PC-3 (cell line): ENCODE results near the gene CFAP20DC. TPM values are rescaled to one million over a fixed set of nuclear protein-coding genes. Genes with fewer than 3 reads are reported as not detected.
"Not testable (repeated sequence)": the region's sequence is repeated elsewhere in the genome, so short reads cannot be mapped to it uniquely, and the experiment has no call there.

Experiments used
- ATAC-seq: fragments of 200-7000 bp; cut with Tn5 transposase; 2 replicates; pipeline ENCODE4 v1.9.1; 2020; ENCODE audit warnings: mild to moderate bottlenecking, moderate library complexity
- BruUV-seq: library from RNA; stranded (reverse); fragments of 400-500 nt; replicated peaks from 2 replicates; lab custom pipeline; 2021; lab: Mats Ljungman, UMichigan
- CTCF ChIA-PET: fragments of 300-600 bp; sonication (Branson Sonifier 250); formaldehyde crosslinking; loops from one replicate; lab custom pipeline; 2022; ENCODE audit warnings: antibody characterized with exemption; lab: Charles Lee
- POLR2A ChIA-PET: fragments of 300-600 bp; sonication (Branson Sonifier 250); formaldehyde crosslinking; loops from one replicate; lab custom pipeline; 2022; ENCODE audit warnings: antibody characterized with exemption; ENCODE audit not compliant: unreplicated experiment; lab: Charles Lee
- DNase-seq: peaks from one replicate; pipeline ENCODE4 v3.0.0-alpha.2; 2015
- H2AFZ ChIP-seq: fragments of 300-600 bp; sonication (generic); 2 replicates; pipeline ENCODE4 v1.6.0; 2016; ENCODE audit warnings: antibody characterized with exemption, low read length
- H3F3A ChIP-seq: fragments of 300-600 bp; sonication (generic); one replicate; pipeline ENCODE4 v1.6.0; 2017; ENCODE audit warnings: antibody characterized with exemption, low read length, control low read depth, mild to moderate bottlenecking; ENCODE audit not compliant: unreplicated experiment
- H3K27ac ChIP-seq: fragments of 300-600 bp; sonication (generic); 2 replicates; pipeline ENCODE4 v1.5.1; 2016; ENCODE audit warnings: mild to moderate bottlenecking, low read length
- H3K27me3 ChIP-seq: fragments of 300-600 bp; sonication (generic); 2 replicates; pipeline ENCODE4 v1.6.1; 2016; ENCODE audit warnings: low read length, mixed read lengths
- H3K36me3 ChIP-seq: fragments of 300-600 bp; sonication (generic); 2 replicates; pipeline ENCODE4 v1.6.1; 2016; ENCODE audit warnings: low read depth, mixed run types, low read length, mixed read lengths
- H3K4me1 ChIP-seq: fragments of 300-600 bp; sonication (generic); 2 replicates; pipeline ENCODE4 v1.5.1; 2016; ENCODE audit warnings: low read length; ENCODE audit not compliant: insufficient read depth
- H3K4me2 ChIP-seq: fragments of 300-600 bp; sonication (generic); 2 replicates; pipeline ENCODE4 v1.6.0; 2016; ENCODE audit warnings: low read length
- H3K4me3 ChIP-seq: fragments of 300-600 bp; sonication (generic); 2 replicates; pipeline ENCODE4 v1.5.1; 2016; ENCODE audit warnings: mild to moderate bottlenecking, low read length, mixed read lengths
- H3K79me2 ChIP-seq: fragments of 300-600 bp; sonication (generic); 2 replicates; pipeline ENCODE4 v1.6.1; 2017; ENCODE audit warnings: low read length, mixed read lengths
- H3K9ac ChIP-seq: fragments of 300-600 bp; sonication (generic); 2 replicates; pipeline ENCODE4 v1.6.0; 2016; ENCODE audit warnings: mild to moderate bottlenecking, low read length
- H3K9me2 ChIP-seq: fragments of 300-600 bp; sonication (generic); replicated peaks from 2 replicates; pipeline ENCODE4 v1.6.1; 2016; ENCODE audit warnings: mixed run types, low read length, mixed read lengths
- H3K9me3 ChIP-seq: fragments of 300-600 bp; sonication (generic); 2 replicates; pipeline ENCODE4 v1.6.1; 2016; ENCODE audit warnings: low read length, mixed read lengths
- H4K20me1 ChIP-seq: fragments of 300-600 bp; sonication (generic); 2 replicates; pipeline ENCODE4 v1.6.1; 2016; ENCODE audit warnings: low read length, mixed read lengths
- EZH2 ChIP-seq: fragments of 300-600 bp; sonication (generic); IDR thresholded peaks from one replicate; pipeline ENCODE4 v1.6.1; 2017; ENCODE audit warnings: antibody characterized with exemption, mild to moderate bottlenecking, low read length; ENCODE audit not compliant: unreplicated experiment
- EZH2phosphoT487 ChIP-seq: fragments of 300-600 bp; sonication (generic); IDR thresholded peaks from 2 replicates; pipeline ENCODE4 v1.6.1; 2018; ENCODE audit warnings: mild to moderate bottlenecking, antibody characterized with exemption, low read length, borderline replicate concordance
- intact Hi-C: fragments of 100-400 bp; cut with micrococcal nuclease; formaldehyde crosslinking; loops from 2 replicates; pipeline ENCODE4 v1.9.0; 2023
- total RNA-seq: library from RNA; depleted of rRNA; stranded (reverse); fragments of >200 nt; gene quantifications from 2 replicates; pipeline ENCODE4 v1.2.3, GENCODE V29; 2014
- TF ChIP-seq, protein P1 (sequence below): fragments of 300-600 bp; sonication (generic); conservative IDR thresholded peaks from 2 replicates; pipeline ENCODE4 v1.5.1; 2017; ENCODE audit warnings: antibody characterized with exemption, low read depth, mild to moderate bottlenecking, low read length

Gene CFAP20DC
- total RNA-seq, 1 experiment from 2014 or later: 15.4 TPM

GRCh38 chr3:58713715-58714401 is 336.0 kb downstream of the CFAP20DC start:
- Histone ChIP-seq H3F3A (no peaks in the 10 kb centered on the region), H3K36me3 (no peaks in the 10 kb centered on the region), H3K9me3 (no peaks in the 10 kb centered on the region), H3K4me2 (no peak overlapping the region), H2AFZ (no peak overlapping the region), H4K20me1 (no peaks in the 10 kb centered on the region), H3K79me2 (no peaks in the 10 kb centered on the region), H3K4me1 (no peaks in the 10 kb centered on the region), H3K27me3 (no peaks in the 10 kb centered on the region), H3K4me3 (no peak overlapping the region), H3K9ac (no peak overlapping the region), H3K9me2 (no peaks in the 10 kb centered on the region), H3K27ac (no peak overlapping the region)
- POLR2A ChIA-PET: no interaction called here
- no TSS peak for BruUV-seq
- TF ChIP-seq EZH2phosphoT487 (no peak), EZH2 (no peak)
- TF ChIP-seq, protein P1, sequence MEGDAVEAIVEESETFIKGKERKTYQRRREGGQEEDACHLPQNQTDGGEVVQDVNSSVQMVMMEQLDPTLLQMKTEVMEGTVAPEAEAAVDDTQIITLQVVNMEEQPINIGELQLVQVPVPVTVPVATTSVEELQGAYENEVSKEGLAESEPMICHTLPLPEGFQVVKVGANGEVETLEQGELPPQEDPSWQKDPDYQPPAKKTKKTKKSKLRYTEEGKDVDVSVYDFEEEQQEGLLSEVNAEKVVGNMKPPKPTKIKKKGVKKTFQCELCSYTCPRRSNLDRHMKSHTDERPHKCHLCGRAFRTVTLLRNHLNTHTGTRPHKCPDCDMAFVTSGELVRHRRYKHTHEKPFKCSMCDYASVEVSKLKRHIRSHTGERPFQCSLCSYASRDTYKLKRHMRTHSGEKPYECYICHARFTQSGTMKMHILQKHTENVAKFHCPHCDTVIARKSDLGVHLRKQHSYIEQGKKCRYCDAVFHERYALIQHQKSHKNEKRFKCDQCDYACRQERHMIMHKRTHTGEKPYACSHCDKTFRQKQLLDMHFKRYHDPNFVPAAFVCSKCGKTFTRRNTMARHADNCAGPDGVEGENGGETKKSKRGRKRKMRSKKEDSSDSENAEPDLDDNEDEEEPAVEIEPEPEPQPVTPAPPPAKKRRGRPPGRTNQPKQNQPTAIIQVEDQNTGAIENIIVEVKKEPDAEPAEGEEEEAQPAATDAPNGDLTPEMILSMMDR: no peak
- DNase-seq: no peak
- intact Hi-C loops: no loop called here
- no peak for ATAC-seq
- CTCF ChIA-PET: no interaction called here

DNA sequence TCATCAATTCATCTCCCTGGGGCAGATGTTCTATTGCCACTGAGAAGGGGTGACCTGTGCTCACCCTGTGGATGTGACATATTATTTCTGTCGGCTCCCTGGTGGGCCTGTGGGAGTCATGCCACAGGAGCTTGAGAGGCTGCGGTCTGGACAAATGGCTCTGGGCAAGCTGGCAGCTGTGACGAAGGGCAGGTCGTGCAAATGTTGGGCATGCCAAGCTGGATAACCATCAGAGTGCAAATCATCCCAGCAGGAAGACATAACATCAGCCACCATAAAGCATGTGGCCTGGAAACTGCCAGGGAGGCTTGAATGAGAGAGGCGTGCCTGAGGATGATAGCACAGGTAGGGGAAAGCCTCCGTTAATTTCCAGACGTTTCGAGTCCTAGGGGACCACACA is 338.0 kb downstream of the CFAP20DC start:
- no peak overlapping the region for H3K27ac ChIP-seq
- no TSS peak for BruUV-seq
- ChIA-PET POLR2A (no interaction called here), CTCF (no interaction called here)
- no peaks in the 10 kb centered on the region for H3F3A ChIP-seq
- H4K20me1 ChIP-seq: no peaks in the 10 kb centered on the region
- TF ChIP-seq EZH2 (no peak), EZH2phosphoT487 (no peak)
- TF ChIP-seq, protein P1: no peak
- H3K4me1 ChIP-seq: no peaks in the 10 kb centered on the region
- no peak overlapping the region for H3K4me2 ChIP-seq
- intact Hi-C loops: no loop called here
- ATAC-seq (no peak), DNase-seq (no peak)
- H2AFZ ChIP-seq: no peak overlapping the region
- H3K4me3 ChIP-seq: no peak overlapping the region
- H3K36me3 ChIP-seq: no peaks in the 10 kb centered on the region
- H3K9ac ChIP-seq: no peak overlapping the region
- no peaks in the 10 kb centered on the region for H3K79me2 ChIP-seq
- no peaks in the 10 kb centered on the region for H3K27me3 ChIP-seq
- no peaks in the 10 kb centered on the region for H3K9me3 ChIP-seq
- no peaks in the 10 kb centered on the region for H3K9me2 ChIP-seq

- H3K27me3 ChIP-seq, H3K79me2 ChIP-seq, DNase-seq, H3K4me1 ChIP-seq, H3K4me3 ChIP-seq, CTCF ChIA-PET, ATAC-seq, H3F3A ChIP-seq, H3K9me2 ChIP-seq, H3K9ac ChIP-seq, H3K4me2 ChIP-seq, H3K36me3 ChIP-seq, intact Hi-C loops, H3K27ac ChIP-seq, H2AFZ ChIP-seq, BruUV-seq, H3K9me3 ChIP-seq, H4K20me1 ChIP-seq, POLR2A ChIA-PET: not testable (repeated sequence)
Observed at GRCh38 chr3:58708983-58709382, 340.8 kb downstream of the CFAP20DC start.
